CD4-positive, alpha-beta memory T cell (primary cell): ENCODE measurements around the gene GTF3C1. TPM values are rescaled to one million over a fixed set of nuclear protein-coding genes. Genes with fewer than 3 reads are reported as not detected.
"Not testable (repeated sequence)": the region's sequence is repeated elsewhere in the genome, so short reads cannot be mapped to it uniquely, and the experiment has no call there.

Experiments used
- CTCF ChIA-PET: fragments of 350-600 bp; sonication (Branson Sonifier 250); formaldehyde crosslinking; loops from one replicate; lab custom pipeline; 2021; ENCODE audit warnings: inconsistent platforms; ENCODE audit not compliant: partially characterized antibody; lab: Charles Lee
- POLR2A ChIA-PET: fragments of 350-600 bp; sonication (Branson Sonifier 250); formaldehyde crosslinking; loops from one replicate; lab custom pipeline; 2021; ENCODE audit not compliant: partially characterized antibody; lab: Charles Lee
- DNase-seq, 5 donors: peaks; one replicate each; pipeline versions ENCODE4 v3.0.0 to v3.0.0-alpha.2; 2020 to 2022; ENCODE audit warnings: mixed read lengths in 1 of 5
- H3K27ac ChIP-seq: one replicate; pipeline ENCODE4 v1.7.0; 2013; ENCODE audit warnings: low read depth, low read length
- H3K27me3 ChIP-seq: 2 replicates; pipeline ENCODE4 v1.7.0; 2013; ENCODE audit warnings: mild to moderate bottlenecking, low read length, moderate library complexity; ENCODE audit not compliant: insufficient read depth
- H3K36me3 ChIP-seq: 2 replicates; pipeline ENCODE4 v1.7.0; 2013; ENCODE audit warnings: mild to moderate bottlenecking, low read length, moderate library complexity; ENCODE audit not compliant: insufficient read depth
- H3K4me1 ChIP-seq: 2 replicates; pipeline ENCODE4 v1.7.0; 2013; ENCODE audit warnings: mild to moderate bottlenecking, low read length, moderate library complexity; ENCODE audit not compliant: insufficient read depth
- H3K4me3 ChIP-seq, 2 donors: one replicate each; pipeline ENCODE4 v1.7.0; 2013; ENCODE audit warnings: low read length in 2 of 2, mild to moderate bottlenecking in 1 of 2
- H3K9me3 ChIP-seq, 2 donors: one replicate each; pipeline ENCODE4 v1.7.0; 2013; ENCODE audit warnings: low read length in 2 of 2, control low read depth in 1 of 2; ENCODE audit not compliant: control insufficient read depth in 1 of 2
- H3K27ac Mint-ChIP-seq, 7 donors: one replicate each; pipeline ENCODE4 v1.8.0; 2020 to 2021; ENCODE audit warnings: mixed read lengths in 7 of 7, mild to moderate bottlenecking in 6 of 7, inconsistent platforms in 3 of 7, moderate library complexity in 3 of 7
- H3K27me3 Mint-ChIP-seq, 2 donors: one replicate each; pipeline ENCODE4 v1.8.0; 2020 to 2021; ENCODE audit warnings: mixed read lengths in 2 of 2
- H3K36me3 Mint-ChIP-seq, 2 donors: one replicate each; pipeline ENCODE4 v1.8.0; 2020 to 2021; ENCODE audit warnings: mixed read lengths in 2 of 2, inconsistent platforms in 1 of 2, mild to moderate bottlenecking in 1 of 2
- H3K4me1 Mint-ChIP-seq, 4 donors: one replicate each; pipeline ENCODE4 v1.8.0; 2020 to 2021; ENCODE audit warnings: mixed read lengths in 4 of 4, mild to moderate bottlenecking in 1 of 4
- H3K4me3 Mint-ChIP-seq, 8 donors: one replicate each; pipeline ENCODE4 v1.8.0; 2020 to 2021; ENCODE audit warnings: mixed read lengths in 8 of 8, mild to moderate bottlenecking in 7 of 8, moderate library complexity in 6 of 8, inconsistent platforms in 3 of 8
- H3K9me3 Mint-ChIP-seq, 8 donors: one replicate each; pipeline ENCODE4 v1.8.0; 2020 to 2021; ENCODE audit warnings: mixed read lengths in 8 of 8, mild to moderate bottlenecking in 5 of 8, inconsistent platforms in 3 of 8, moderate library complexity in 1 of 8
- intact Hi-C: fragments of 100-400 bp; cut with micrococcal nuclease; formaldehyde crosslinking; loops from one replicate; pipeline ENCODE4 v1.15.1; 2023
- polyA plus RNA-seq, 2 donors: library from polyadenylated mRNA; unstranded; fragments of 300-500 nt; fragmentation: Illumina TruSeq; gene quantifications; one replicate each; pipeline ENCODE4 v1.2.3, GENCODE V29; 2021
- total RNA-seq, 2 experiments: library from RNA; stranded (reverse); gene quantifications; one replicate each; pipeline ENCODE4 v1.2.3, GENCODE V29; 2021

The GTF3C1 gene
- total and polyA plus RNA-seq, 4 experiments from 2014 or later: 4.8 to 53.1 (median 39.5) TPM

GRCh38 chr16:27576729-27577128 lies 27.0 kb upstream of the GTF3C1 start:
- H3K27me3 ChIP-seq: no peaks in the 10 kb centered on the region
- no peaks in the 10 kb centered on the region for H3K27me3 Mint-ChIP-seq
- peaks cover 17 to 51% of the 10 kb centered on the region in 2 donors for H3K36me3 Mint-ChIP-seq
- ChIA-PET POLR2A (no interaction called here), CTCF (interaction anchor here (0.6 to 1.9 kb wide), 2 partner anchors 17 to 406 kb away, joined by 3 read pairs; no protein-coding TSS in a partner anchor)
- H3K9me3 Mint-ChIP-seq: peaks cover 0 to 2% (median 0%) of the 10 kb centered on the region in 8 donors
- H3K4me1 ChIP-seq: no peaks in the 10 kb centered on the region
- no peak overlapping the region for H3K27ac ChIP-seq
- intact Hi-C loops: no loop called here
- H3K36me3 ChIP-seq: no peaks in the 10 kb centered on the region
- H3K4me3 ChIP-seq: no peak overlapping the region
- H3K27ac Mint-ChIP-seq: no peak overlapping the region
- DNase-seq: no peak
- H3K9me3 ChIP-seq: no peaks in the 10 kb centered on the region
- peaks cover 0 to 2% (median 0%) of the 10 kb centered on the region in 4 donors for H3K4me1 Mint-ChIP-seq
- no peak overlapping the region for H3K4me3 Mint-ChIP-seq

GRCh38 chr16:27572711-27573110 lies 23.0 kb upstream of the GTF3C1 start:
- Mint-ChIP-seq H3K4me1 (peaks cover 0 to 4% (median 0%) of the 10 kb centered on the region in 4 donors), H3K9me3 (peaks cover 0 to 2% (median 0%) of the 10 kb centered on the region in 8 donors), H3K4me3 (no peak overlapping the region), H3K27ac (no peak overlapping the region), H3K36me3 (peaks cover 12 to 24% of the 10 kb centered on the region in 2 donors), H3K27me3 (no peaks in the 10 kb centered on the region)
- CTCF ChIA-PET: no interaction called here
- no peaks in the 10 kb centered on the region for H3K36me3 ChIP-seq
- H3K9me3 ChIP-seq: no peaks in the 10 kb centered on the region
- H3K4me1 ChIP-seq: no peaks in the 10 kb centered on the region
- DNase-seq: no peak
- POLR2A ChIA-PET: no interaction called here
- H3K27ac ChIP-seq: no peak overlapping the region
- H3K4me3 ChIP-seq: no peak overlapping the region
- intact Hi-C loops: no loop called here
- H3K27me3 ChIP-seq: no peaks in the 10 kb centered on the region

GRCh38 chr16:27571433-27572326 lies 22.0 kb upstream of the GTF3C1 start:
- Histone ChIP-seq H3K36me3 (no peaks in the 10 kb centered on the region), H3K9me3 (no peaks in the 10 kb centered on the region), H3K27ac (no peak overlapping the region), H3K4me3 (no peak overlapping the region), H3K27me3 (no peaks in the 10 kb centered on the region), H3K4me1 (no peaks in the 10 kb centered on the region)
- ChIA-PET POLR2A (no interaction called here), CTCF (no interaction called here)
- Mint-ChIP-seq H3K9me3 (peaks cover 0 to under 1% (median 0%) of the 10 kb centered on the region in 8 donors), H3K27ac (no peak overlapping the region), H3K27me3 (no peaks in the 10 kb centered on the region), H3K4me3 (no peak overlapping the region), H3K36me3 (peaks cover 12 to 22% of the 10 kb centered on the region in 2 donors), H3K4me1 (peaks cover 0 to 3% (median 1%) of the 10 kb centered on the region in 4 donors)
- intact Hi-C loops: no loop called here
- DNase-seq: no peak

GRCh38 chr16:27570986-27571385 lies 21.3 kb upstream of the GTF3C1 start:
- POLR2A ChIA-PET, H3K27me3 Mint-ChIP-seq, H3K4me1 ChIP-seq, H3K36me3 ChIP-seq, H3K27ac ChIP-seq, H3K4me1 Mint-ChIP-seq, H3K27ac Mint-ChIP-seq, H3K9me3 Mint-ChIP-seq, H3K9me3 ChIP-seq, DNase-seq, H3K27me3 ChIP-seq, CTCF ChIA-PET, H3K4me3 Mint-ChIP-seq, intact Hi-C loops, H3K4me3 ChIP-seq: not testable (repeated sequence)
- H3K36me3 Mint-ChIP-seq: peaks cover 10 to 19% of the 10 kb centered on the region in 2 donors

GRCh38 chr16:27568077-27568476 lies 18.4 kb upstream of the GTF3C1 start:
- H3K9me3 Mint-ChIP-seq: no peaks in the 10 kb centered on the region

GRCh38 chr16:27566417-27566816 lies 16.7 kb upstream of the GTF3C1 start:
- POLR2A ChIA-PET: no interaction called here
- Mint-ChIP-seq H3K9me3 (no peaks in the 10 kb centered on the region), H3K27ac (no peak overlapping the region), H3K36me3 (no peaks in the 10 kb centered on the region), H3K4me1 (peaks cover 0 to 6% (median 3%) of the 10 kb centered on the region in 4 donors), H3K27me3 (no peaks in the 10 kb centered on the region), H3K4me3 (no peak overlapping the region)
- Histone ChIP-seq H3K9me3 (no peaks in the 10 kb centered on the region), H3K27ac (no peak overlapping the region), H3K36me3 (no peaks in the 10 kb centered on the region), H3K4me1 (no peaks in the 10 kb centered on the region), H3K4me3 (no peak overlapping the region), H3K27me3 (no peaks in the 10 kb centered on the region)
- intact Hi-C loops: no loop called here
- DNase-seq: no peak
- CTCF ChIA-PET: no interaction called here

More at GRCh38 chr16:27568077-27568476, 18.4 kb upstream of the GTF3C1 start:
- no peaks in the 10 kb centered on the region for H3K27me3 Mint-ChIP-seq
- Histone ChIP-seq H3K27me3 (no peaks in the 10 kb centered on the region), H3K36me3 (no peaks in the 10 kb centered on the region), H3K4me3 (no peak overlapping the region), H3K9me3 (no peaks in the 10 kb centered on the region), H3K27ac (no peak overlapping the region), H3K4me1 (no peaks in the 10 kb centered on the region)
- no peak overlapping the region for H3K4me3 Mint-ChIP-seq
- peaks cover 0 to 5% (median 2%) of the 10 kb centered on the region in 4 donors for H3K4me1 Mint-ChIP-seq
- intact Hi-C loops: no loop called here
- ChIA-PET CTCF (no interaction called here), POLR2A (no interaction called here)
- no peak for DNase-seq
- peaks cover 0 to 3% of the 10 kb centered on the region in 2 donors for H3K36me3 Mint-ChIP-seq
- no peak overlapping the region for H3K27ac Mint-ChIP-seq

- Mint-ChIP-seq H3K9me3 (peaks cover 0 to 3% (median 0%) of the 10 kb centered on the region in 8 donors), H3K4me3 (no peak overlapping the region), H3K27me3 (no peaks in the 10 kb centered on the region), H3K36me3 (peaks cover 1 to 5% of the 10 kb centered on the region in 2 donors), H3K27ac (peak overlapping the region in 1 of 7 donors; percentile 25), H3K4me1 (peaks cover 0 to 5% (median 2%) of the 10 kb centered on the region in 4 donors)
- Histone ChIP-seq H3K27ac (no peak overlapping the region), H3K4me1 (no peaks in the 10 kb centered on the region), H3K4me3 (no peak overlapping the region), H3K36me3 (no peaks in the 10 kb centered on the region), H3K9me3 (no peaks in the 10 kb centered on the region), H3K27me3 (no peaks in the 10 kb centered on the region)
- POLR2A ChIA-PET: no interaction called here
- CTCF ChIA-PET: no interaction called here
- no peak for DNase-seq
- intact Hi-C loops: no loop called here
Measured at GRCh38 chr16:27564224-27564623, 14.5 kb upstream of the GTF3C1 start.
